HG03521 (cell line): Measurements from ENCODE around the gene ADCY2.

Experiments
- ATAC-seq: cut with Tn5 transposase; IDR thresholded peaks from one replicate; pipeline ENCODE4 v1.9.1; 2021; ENCODE audit warnings: mild to moderate bottlenecking, moderate library complexity; ENCODE audit not compliant: unreplicated experiment

ADCY2 gene

DNA sequence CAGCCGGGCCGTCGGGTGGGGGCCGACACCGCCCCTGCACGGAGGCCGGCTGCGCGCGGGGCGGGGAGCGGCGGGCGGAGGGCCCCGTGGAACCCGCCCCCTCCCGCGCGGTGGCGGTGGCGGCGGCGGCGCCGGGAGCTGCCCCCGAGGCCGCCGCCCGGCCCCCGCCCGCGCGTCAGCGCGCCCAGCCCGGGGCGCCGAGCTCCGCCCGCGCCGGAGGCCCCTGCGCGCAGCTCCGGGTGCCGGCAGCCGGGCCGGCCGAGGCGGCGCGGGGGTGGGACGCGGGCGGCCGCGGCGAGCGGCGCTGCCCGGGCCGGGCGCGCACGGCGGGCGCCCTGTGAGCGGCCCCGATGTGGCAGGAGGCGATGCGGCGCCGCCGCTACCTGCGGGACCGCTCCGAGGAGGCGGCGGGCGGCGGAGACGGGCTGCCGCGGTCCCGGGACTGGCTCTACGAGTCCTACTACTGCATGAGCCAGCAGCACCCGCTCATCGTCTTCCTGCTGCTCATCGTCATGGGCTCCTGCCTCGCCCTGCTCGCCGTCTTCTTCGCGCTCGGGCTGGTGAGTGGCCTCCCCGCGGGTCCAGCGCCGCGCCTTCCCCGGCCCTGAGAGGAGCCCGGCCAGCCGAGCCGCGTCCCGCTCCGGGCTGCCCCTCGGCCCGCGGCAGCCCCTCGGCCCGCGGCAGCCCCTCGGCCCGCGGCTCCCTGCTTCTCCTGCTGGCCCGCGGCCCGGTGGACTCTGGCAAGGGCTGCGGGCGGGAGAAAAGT, at the start of gene ADCY2:
ADCY2 (plus strand) TSS at position 192 of the 766 bp plus-strand sequence; CDS start at position 351, 159 bp downstream.
- ATAC-seq = no peak

DNA sequence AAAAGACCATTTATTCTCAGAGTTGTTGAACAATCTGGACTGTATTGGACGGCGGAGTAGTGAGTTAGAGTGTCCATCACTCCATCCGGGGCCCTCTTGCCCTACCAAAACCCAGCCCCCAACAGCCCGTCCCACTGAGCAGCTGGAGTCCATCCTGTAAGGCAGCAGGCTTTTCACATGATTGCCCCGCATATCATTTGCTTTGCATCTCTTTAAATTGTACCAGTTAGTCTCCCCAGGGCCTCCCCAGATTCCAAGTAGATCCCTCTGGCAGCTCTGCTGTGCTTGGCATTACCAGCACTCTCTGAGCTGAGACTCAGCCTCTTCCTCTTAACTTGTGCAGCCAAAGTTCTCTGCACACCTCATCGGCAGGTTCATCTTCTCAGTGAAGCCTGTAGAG, 48.6 kb upstream of the ADCY2 start:
- no peak for ATAC-seq

DNA sequence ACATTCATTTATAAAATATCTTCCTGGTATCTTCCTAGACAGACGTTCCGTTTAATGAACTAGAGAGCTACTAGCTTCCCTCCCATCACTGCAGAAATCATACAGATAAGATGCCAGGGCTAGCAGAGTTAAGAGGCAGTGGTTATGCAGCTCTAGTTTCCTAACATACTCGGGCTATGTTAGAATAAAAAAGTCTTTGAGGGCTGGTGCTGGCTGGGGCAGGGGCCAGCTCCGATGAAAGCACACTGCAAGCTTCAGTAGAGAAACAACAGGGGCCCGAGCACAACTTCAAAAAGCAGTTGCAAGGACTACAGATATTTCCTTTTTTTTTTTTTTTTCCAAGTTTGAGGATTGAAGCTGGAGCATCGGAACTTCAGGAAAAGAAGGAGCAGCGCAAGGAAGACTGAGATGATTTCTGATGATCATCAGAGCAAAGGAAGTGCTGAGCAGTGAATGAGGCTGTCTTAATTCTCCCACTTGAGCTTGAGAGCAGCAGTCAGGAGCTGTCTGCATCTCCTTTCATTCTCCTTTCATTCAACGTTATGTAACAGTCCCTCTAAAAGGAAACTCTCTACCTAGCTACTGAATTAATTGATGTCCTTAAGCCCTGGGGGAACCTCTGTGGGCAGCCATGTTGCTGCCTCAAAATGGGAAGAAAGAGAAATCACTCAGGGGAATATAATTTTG, 47.6 kb upstream of the ADCY2 start:
- no peak for ATAC-seq

DNA sequence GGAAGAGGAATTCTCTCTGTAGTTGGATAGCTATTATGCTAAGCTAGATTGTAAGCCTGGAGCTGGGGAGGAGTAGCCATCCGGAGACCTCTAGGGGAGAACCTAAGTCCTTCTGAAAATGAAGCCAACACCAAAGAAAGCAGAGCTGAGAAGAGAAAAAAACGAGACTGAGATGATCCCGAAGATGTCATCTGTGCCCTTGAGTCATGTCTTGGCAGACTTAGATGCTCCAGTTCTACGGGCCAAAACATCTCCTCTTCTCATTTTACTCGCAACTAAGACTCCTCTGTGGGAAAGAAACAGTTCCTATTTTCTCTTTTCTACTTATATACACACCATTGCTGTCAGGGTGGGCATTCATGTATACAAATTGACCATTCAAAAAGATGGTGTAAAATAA, 34.3 kb upstream of the ADCY2 start:
- ATAC-seq = no peak

DNA sequence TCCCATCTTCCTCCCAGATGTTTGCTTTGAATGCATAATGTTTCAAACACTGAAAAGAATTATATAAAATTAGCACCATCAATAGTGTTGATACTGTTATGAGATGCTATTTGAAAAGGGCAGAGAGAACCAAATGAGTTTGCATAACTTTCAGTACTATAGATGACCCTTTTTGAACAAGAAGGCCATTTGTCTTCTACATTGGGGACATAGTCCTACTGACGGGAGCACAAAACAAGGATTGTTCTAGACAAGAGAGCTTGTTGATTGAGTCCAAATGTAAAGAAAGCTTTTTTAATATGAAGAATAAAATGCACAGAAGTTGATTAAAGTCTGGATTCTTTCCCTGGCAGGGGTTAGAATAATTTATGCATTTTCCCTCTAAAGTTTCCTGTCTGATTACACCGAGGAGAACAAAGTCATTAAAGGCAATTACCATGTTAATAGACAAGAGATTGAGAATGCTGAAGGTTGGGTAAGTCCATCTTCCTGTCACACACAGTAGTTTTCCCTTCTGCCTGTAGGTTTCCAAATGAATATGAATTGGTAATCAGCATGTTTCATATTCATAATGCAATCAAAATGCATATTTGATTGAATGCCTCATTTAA, 32.8 kb upstream of the ADCY2 start:
- no peak for ATAC-seq

DNA sequence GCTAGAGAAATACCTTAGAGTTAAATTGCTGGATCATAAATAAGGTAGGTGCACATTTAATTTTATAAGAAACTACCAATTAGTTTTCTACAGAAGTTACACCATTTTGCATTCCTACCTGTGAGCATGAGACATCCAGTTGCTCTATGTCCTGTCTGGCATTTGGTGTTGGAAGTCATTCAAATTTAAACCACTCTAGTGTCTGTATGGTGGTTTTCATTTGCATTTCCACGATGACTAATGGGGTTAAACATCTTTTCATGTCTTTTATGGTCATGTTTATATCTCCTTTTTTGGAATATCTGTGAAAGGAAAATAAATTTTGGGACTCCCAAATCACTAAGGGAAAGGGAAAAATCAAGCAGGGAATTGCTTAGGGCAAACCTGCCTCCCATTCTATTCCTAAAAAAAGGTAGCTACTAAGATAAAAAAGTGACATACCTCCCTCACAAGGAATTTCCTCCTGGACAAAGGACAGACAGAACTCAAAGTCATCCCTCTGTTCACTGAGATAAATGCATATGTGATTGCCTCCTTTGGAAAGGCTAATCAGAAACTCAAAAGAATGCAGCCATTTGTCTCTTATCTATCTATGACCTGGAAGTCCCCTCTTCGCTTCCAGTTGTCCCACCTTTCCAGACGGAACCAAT, 31.6 kb upstream of the ADCY2 start:
- no peak for ATAC-seq

DNA sequence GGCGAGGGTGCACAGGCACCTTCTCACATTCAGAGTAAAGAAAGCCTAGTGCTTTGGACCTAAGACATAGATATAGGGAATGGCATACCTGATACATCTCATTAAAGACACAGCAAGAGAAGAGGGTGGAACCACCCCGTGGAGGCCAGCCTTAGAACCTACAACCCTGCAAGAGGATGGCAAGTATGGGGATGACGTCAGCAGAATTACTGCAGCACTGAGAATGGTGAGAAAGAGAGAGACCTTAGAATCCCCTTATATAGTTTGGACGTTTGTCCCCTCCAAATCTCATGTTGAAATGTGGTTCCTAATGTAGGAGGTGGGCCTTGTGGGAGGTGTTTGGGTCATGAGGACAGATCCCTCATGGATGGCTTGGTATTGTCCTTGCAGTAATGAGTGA, 28.2 kb upstream of the ADCY2 start:
- ATAC-seq = no peak

DNA sequence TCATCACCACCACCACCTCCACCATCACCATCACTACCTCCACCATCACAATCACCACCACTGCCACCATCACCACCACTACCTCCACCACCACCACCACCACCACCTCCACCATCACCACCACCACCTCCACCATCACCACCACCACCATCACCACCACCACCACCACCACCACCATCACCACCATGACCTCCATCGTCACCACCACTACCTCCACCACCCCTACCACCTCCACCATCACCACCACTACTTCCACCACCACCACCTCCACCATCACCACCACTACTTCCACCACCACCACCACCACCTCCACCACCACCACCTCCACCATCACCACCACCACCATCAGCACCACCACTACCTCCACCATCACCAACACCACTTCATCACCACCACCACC, 23.5 kb upstream of the ADCY2 start:
- no peak for ATAC-seq

DNA sequence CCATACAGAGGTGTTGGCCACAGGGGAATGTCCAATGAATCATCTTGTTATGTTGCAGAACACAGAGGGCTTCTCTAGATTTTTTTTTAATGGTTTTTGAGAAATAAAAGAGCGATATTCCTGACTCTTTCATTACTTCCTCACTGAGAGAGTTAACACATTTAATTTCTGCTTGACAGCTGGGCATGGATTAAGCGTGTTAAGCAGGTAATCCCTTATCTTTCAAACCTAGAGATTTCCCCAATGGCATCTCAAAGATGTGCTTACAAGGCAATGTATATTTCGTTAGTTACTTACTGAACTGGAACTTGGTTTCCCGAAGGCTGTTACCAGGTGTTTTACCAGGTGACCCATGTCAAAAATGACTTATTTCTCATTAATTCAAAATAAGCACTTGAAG, 21.8 kb upstream of the ADCY2 start:
- ATAC-seq = no peak

DNA sequence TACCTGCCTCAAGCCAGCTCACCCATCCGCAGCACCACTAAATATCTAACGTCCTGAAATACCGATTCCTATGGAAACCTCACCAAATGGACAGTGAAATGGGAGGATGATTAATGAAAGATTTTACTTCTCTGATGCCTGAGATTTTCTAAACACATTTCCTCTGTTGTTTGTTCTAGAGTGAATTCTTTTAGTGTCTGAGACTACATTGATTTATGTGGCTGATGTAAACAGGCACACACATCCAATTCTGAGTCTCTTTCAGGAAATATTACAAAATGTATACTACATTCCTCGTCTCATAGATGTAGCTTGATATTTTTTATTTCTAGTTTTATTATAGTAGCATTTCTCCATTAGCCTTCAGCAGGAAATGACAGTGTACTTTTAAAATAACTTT, 20.5 kb upstream of the ADCY2 start:
- ATAC-seq = no peak

DNA sequence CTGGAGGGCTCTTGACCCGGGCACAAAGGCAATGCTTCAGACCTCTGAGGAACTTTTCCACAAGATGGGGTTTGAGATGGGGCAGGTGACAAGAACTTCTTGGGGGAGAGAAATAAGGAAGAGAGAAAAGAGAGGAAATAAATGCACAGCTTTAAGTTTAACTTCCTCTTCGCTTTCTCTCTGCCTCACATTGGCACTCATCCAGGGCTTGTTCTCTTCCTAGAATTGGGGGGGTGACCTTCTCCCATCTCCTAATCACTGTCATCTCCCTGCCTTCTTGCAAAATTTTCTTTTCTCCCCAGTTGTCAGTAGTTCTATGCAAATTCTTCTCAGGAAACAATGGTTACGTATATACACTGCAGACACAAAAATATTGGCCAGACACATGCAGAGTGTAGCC, 19.1 kb upstream of the ADCY2 start:
- ATAC-seq = no peak

DNA sequence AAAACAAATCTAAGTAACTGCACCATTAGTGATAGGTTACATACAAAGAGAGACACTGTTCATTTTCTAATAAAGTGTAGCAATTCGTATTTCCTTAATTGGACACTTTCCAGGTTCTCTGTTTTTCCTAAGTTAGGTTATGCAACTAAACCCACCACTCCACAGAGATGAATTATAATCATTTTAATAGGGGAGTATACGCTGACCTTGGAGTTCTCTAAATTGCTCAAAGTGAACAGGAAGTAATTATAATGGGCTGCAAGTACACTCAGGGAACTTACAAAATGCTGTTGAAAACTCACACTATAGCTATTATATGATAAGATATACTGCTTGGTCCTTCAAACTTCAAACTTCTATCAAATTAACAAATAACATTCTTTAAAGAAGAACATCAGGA, 18.2 kb upstream of the ADCY2 start:
- ATAC-seq = no peak

DNA sequence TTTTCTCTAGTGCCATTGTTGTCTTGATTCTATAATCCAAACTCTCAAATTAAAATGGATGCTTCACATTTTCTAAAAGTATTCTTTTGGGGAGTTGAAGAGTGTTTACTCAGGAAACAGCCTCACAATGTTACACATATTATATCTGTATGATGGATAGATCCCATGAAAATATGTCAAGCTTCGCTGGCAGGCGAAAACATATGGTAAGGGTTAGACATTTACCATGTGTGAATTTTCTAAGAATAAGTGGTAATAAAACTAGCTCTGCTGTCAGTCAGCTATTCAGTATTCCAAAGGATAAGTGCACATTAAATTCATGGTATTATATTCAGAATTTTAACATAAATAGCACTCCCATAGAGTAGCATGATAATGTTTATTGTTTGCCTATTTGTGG, 13.3 kb upstream of the ADCY2 start:
- no peak for ATAC-seq

DNA sequence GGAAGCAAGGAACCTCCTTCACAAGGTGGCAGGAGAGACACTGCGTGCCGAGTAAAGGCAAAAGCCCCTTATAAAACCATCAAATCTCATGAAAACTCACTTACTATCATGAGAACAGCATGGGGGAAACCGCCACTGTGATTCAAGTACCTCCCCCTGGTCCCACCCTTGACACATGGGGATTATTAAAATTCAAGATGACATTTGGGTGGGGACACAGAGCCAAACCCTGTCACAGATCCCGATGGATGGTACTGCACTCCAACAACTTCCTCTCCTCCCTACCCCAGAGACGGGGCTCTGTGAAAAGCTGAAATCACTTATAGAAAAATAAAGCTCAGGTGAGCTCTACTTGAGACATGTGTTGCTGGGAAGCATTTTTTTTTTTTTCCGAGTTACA, 10.3 kb upstream of the ADCY2 start:
- ATAC-seq = no peak

DNA sequence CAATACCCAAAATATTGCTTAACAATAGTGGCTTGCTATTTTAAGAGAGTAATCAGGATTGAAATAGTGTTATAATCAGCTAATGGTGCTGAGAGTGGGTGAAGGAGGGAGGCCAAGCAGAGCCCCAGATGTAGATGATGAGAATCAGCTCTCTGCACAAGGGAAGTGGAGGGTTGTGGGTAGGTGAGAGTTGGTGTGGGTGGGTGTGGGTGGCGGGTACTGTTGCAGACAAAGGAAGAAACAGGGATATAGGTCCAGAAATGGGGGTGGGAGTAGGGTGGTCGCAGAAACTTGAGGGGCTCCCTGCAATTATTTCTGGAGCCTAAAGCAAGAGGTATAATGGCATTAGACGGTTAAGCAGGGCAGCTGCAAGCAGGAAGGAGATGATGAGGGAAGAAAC, 7.4 kb upstream of the ADCY2 start:
- no peak for ATAC-seq

DNA sequence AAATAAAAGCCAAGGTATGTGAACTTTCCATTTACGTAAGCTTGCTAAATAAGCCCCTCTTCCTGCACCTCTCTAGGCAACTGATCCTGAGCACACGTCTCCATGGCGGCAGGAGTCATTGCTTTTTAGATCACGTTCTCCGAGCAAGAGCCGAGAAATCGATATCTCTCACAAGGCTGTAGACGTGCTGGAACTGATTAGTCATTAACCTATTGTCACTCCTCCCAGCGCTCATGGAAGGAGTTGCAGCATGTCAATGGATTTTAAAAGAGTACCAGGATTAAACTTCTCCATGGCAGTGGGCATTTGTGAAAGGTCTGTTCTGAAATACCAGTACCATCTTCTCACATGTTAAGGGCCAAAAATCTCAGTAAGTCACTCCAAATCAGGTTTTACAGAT, 4.7 kb upstream of the ADCY2 start:
- ATAC-seq = no peak

DNA sequence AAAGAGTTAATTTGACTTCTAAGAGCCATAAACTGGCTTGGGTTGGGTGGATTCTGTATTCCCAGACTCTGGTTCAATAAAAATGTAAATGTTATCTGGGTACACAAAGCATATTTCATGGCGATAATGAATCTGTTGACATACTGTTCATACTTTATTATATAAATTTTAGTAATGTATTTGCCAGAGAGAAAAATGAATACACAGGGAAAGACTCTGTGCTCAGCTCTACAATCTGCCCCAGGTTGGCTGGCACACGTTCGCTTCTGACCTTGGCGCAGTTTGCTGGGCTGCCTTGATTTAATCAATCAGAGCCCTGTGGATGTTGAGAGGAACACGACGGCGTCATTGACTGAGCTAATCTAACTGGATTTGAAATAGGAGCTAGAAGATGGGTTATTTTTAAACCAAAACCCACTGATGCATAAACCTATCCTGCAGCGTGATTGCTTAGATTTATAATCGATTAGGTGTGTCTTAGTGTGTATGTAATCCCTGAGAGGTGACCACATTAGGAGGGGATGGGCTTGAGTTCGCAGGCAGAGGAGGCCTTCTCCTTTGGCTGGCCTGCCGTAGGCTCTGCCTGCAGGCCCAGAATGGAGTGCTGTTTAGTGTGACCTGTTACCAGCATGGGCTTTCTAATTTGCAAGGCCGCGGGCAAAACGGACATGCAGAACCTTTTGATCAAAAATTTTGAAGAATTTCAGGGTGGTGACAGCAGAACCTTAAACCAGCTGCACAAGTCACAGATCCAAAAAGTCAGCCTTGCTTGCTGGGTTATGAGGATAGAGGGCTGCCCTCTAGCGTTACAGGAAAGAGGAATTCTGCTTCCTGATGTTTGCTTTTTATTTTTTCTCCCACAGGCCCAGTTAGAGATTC, 3.9 kb upstream of the ADCY2 start:
- no peak for ATAC-seq

DNA sequence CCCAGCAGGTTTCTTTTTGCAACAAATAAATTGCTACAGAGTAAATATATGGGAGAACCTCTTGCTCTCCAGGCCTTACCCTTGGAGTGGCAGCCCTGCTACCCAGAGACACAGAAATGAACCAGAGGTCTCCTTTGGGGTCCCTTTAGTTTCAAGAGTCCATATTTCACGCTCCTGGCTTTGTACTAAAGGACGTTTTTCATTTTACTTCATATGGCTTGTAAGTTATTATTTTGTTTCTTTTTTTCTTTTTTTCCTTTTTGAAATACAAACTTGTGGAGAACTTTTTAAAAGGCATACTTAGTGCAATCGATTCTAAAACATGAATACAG, 3.3 kb upstream of the ADCY2 start:
- no peak for ATAC-seq

DNA sequence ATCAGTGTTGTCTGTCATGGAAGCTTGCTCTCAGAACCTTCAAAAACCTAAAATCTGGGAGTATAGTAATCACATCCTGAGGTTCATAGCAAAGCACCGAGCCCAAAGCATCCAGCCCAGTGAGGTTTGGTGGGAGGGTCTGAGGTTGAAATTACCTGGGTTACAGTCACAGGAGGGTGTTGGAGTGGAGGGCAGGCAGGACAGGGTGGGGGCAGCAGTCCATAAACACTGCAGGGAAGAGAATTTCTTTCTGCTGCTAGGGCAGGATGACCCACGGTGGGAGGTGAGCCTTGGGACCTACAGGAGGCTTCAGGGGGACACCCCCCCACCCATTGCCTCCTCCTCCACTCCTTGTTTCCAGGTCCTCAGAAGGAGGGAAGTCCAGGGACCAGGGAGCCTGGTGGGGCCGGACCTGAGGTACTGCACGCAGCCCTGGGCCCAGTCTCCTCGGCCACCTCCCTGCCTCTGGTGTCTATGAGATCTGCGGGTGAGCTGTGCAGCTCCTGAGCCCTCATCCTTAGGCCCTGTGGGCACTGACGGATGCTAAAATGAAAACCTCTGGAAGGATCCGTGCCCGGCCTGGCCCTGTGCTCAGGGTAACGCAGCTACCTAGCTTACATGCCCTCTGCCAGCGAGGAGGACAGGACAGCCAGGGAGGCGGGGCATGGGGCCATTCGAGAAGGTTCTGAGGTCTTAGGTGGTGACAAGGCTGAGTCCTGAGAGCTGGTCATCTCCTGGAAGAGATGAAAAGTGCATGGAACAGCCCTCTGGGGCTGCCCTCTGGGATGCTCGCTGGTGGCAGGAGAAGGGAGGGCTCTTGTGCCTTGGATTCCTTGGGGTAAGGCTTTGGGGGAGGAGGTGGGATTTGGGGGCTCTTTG, 1.8 kb upstream of the ADCY2 start:
- ATAC-seq = no peak

DNA sequence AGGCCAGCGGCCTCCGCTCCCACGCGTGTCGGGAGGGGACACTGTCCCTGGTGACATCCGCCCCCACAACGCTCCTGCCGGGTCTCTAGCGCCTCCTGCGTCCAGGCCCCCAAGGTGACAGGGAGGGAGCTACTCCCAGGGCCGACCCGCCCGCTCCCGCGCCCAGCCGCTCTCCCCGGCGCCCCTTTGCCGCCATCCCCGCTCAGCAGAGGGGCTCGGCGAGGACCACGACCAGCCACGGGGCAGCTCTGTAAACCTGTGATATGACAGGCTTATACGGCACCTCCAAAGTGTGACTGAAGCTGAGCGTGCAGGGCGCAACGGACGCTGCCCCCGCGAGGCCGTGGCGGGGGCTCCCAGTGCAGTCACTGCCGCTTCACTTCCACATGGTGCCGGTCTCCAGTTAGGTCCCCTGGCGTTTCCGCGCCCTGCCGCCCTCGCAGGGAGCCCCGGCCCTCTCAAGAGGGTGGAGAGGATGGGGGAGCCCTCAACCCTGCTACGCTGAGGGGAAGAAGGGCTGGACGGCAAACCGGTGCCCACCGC, 978 bp upstream of the ADCY2 start:
- ATAC-seq = no peak
